ENCODE measurements around the gene LMO1.

DNA sequence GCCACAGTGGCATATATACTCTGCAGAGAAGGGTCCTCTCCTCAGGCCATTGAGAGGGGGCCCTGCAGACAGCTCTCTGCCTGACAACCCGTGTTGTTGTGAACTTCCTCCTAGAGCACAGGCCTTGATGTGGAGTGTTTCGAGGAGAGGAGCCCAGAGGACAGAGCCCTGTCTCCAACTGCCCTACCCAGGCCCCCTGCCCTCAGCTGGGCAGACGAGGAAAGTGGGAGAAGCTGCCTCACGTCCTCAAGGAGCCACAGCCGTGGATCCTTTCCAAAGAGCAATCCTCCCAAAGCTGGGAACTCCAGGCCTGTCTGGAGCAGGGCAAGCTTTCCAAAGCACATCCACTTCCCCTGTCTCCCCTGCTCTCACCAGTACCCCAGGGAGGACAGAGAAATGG is 10.7 kb downstream of the LMO1 start:
- TF ChIP-seq, protein P1, sequence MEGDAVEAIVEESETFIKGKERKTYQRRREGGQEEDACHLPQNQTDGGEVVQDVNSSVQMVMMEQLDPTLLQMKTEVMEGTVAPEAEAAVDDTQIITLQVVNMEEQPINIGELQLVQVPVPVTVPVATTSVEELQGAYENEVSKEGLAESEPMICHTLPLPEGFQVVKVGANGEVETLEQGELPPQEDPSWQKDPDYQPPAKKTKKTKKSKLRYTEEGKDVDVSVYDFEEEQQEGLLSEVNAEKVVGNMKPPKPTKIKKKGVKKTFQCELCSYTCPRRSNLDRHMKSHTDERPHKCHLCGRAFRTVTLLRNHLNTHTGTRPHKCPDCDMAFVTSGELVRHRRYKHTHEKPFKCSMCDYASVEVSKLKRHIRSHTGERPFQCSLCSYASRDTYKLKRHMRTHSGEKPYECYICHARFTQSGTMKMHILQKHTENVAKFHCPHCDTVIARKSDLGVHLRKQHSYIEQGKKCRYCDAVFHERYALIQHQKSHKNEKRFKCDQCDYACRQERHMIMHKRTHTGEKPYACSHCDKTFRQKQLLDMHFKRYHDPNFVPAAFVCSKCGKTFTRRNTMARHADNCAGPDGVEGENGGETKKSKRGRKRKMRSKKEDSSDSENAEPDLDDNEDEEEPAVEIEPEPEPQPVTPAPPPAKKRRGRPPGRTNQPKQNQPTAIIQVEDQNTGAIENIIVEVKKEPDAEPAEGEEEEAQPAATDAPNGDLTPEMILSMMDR (conservative IDR thresholded peaks at IDR 0.05; ENCODE audit: low read length), result no peak
- no peak for TF ChIP-seq EZH2phosphoT487 (IDR thresholded peaks at IDR 0.05; ENCODE audit: borderline replicate concordance)

All from Loucy (cell line).